Measurements from ENCODE around the gene NAT8L. TPM values are rescaled to one million over a fixed set of nuclear protein-coding genes. Genes with fewer than 3 reads are reported as not detected.
"Not testable (repeated sequence)": the region's sequence is repeated elsewhere in the genome, so short reads cannot be mapped to it uniquely, and the experiment has no call there.

NAT8L gene, protein sequence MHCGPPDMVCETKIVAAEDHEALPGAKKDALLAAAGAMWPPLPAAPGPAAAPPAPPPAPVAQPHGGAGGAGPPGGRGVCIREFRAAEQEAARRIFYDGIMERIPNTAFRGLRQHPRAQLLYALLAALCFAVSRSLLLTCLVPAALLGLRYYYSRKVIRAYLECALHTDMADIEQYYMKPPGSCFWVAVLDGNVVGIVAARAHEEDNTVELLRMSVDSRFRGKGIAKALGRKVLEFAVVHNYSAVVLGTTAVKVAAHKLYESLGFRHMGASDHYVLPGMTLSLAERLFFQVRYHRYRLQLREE
- total RNA-seq (under 1 TPM; 0.23 to 0.24 TPM), polyA plus RNA-seq (ENCODE audit: insufficient read length in 6 of 6) (1 to 10 TPM; 3.4 to 7.3 (median 5.2) TPM)
- long read RNA-seq, donor 1, full-length matches to known transcripts = 3 of 3 reads
- long read RNA-seq, donor 1, partial matches to known transcripts = 0 of 3 reads
- long read RNA-seq, donor 1, other reads (novel, unspliced or antisense) = 0 of 3 reads
- long read RNA-seq, donor 2, full-length matches to known transcripts = 1 of 1 reads
- long read RNA-seq, donor 2, partial matches to known transcripts = 0 of 1 reads
- long read RNA-seq, donor 2, other reads (novel, unspliced or antisense) = 0 of 1 reads
- long read RNA-seq, donor 3, full-length matches to known transcripts = 2 of 2 reads
- long read RNA-seq, donor 3, partial matches to known transcripts = 0 of 2 reads
- long read RNA-seq, donor 3, other reads (novel, unspliced or antisense) = 0 of 2 reads
- long read RNA-seq, donor 4 = 0 reads
- long read RNA-seq, donor 5, full-length matches to known transcripts = 1 of 1 reads
- long read RNA-seq, donor 5, partial matches to known transcripts = 0 of 1 reads
- long read RNA-seq, donor 5, other reads (novel, unspliced or antisense) = 0 of 1 reads
- long read RNA-seq, donor 6 = 0 reads
- long read RNA-seq, donor 7, full-length matches to known transcripts = 2 of 2 reads
- long read RNA-seq, donor 7, partial matches to known transcripts = 0 of 2 reads
- long read RNA-seq, donor 7, other reads (novel, unspliced or antisense) = 0 of 2 reads
- long read RNA-seq, donor 8, full-length matches to known transcripts = 3 of 3 reads
- long read RNA-seq, donor 8, partial matches to known transcripts = 0 of 3 reads
- long read RNA-seq, donor 8, other reads (novel, unspliced or antisense) = 0 of 3 reads
- long read RNA-seq, donor 9 = 0 reads
- long read RNA-seq, donor 10 = 0 reads
- long read RNA-seq, donor 11, full-length matches to known transcripts = 12 of 20 reads
- long read RNA-seq, donor 11, partial matches to known transcripts = 8 of 20 reads
- long read RNA-seq, donor 11, other reads (novel, unspliced or antisense) = 0 of 20 reads
- long read RNA-seq, donor 12, full-length matches to known transcripts = 1 of 1 reads
- long read RNA-seq, donor 12, partial matches to known transcripts = 0 of 1 reads
- long read RNA-seq, donor 12, other reads (novel, unspliced or antisense) = 0 of 1 reads

DNA sequence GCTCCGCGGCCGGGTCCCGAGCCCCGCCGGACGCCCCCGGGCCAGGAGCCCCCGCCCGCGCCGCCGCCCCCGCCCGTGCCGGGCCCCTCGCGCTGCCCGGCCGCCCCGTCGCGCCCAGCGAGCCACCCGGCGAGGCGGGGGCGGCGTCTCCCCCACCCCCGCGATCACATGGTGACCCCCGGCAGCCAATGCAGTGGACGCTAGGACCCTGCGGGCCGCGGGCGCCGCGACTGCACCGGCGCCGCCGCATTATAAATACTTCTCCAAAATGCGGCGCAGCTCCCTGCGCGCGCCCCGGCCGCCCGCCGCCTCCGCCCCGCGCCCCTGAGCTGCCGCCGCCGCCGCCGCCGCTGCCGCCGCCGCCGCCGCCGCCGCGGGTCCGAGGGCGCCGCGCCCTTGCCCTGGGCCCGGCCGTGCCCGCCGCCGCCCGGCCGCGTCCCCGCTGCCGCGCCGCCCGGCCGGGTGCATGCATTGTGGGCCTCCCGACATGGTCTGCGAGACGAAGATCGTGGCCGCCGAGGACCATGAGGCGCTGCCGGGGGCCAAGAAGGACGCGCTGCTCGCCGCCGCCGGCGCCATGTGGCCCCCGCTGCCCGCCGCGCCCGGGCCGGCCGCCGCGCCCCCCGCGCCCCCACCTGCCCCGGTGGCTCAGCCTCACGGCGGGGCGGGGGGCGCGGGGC lies at the start of gene NAT8L:
NAT8L (plus strand) TSS at position 282 of the 680 bp plus-strand sequence; CDS start at position 467, 185 bp downstream.
- peaks cover 3 to 10% of the 10 kb centered on the region in 2 donors for H3K4me1 ChIP-seq
- intact Hi-C loops (cut with DNase I) = no loop called here
- ATAC-seq = peak; percentile 49
- DNase-seq = peak in 2 of 4 donors; percentile 55 to 63
- H3K36me3 ChIP-seq = no peaks in the 10 kb centered on the region
- TF ChIP-seq, protein P1, sequence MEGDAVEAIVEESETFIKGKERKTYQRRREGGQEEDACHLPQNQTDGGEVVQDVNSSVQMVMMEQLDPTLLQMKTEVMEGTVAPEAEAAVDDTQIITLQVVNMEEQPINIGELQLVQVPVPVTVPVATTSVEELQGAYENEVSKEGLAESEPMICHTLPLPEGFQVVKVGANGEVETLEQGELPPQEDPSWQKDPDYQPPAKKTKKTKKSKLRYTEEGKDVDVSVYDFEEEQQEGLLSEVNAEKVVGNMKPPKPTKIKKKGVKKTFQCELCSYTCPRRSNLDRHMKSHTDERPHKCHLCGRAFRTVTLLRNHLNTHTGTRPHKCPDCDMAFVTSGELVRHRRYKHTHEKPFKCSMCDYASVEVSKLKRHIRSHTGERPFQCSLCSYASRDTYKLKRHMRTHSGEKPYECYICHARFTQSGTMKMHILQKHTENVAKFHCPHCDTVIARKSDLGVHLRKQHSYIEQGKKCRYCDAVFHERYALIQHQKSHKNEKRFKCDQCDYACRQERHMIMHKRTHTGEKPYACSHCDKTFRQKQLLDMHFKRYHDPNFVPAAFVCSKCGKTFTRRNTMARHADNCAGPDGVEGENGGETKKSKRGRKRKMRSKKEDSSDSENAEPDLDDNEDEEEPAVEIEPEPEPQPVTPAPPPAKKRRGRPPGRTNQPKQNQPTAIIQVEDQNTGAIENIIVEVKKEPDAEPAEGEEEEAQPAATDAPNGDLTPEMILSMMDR (IDR thresholded peaks at IDR 0.05) = no peak
- peak within 1 kb of the TSS in 1 of 2 donors; percentile 21 for H3K4me3 ChIP-seq
- no peak within 1 kb of the TSS for H3K27ac ChIP-seq
- peaks cover 37 to 90% of the 10 kb centered on the region in 2 donors for H3K27me3 ChIP-seq
- H3K9me3 ChIP-seq = no peaks in the 10 kb centered on the region

DNA sequence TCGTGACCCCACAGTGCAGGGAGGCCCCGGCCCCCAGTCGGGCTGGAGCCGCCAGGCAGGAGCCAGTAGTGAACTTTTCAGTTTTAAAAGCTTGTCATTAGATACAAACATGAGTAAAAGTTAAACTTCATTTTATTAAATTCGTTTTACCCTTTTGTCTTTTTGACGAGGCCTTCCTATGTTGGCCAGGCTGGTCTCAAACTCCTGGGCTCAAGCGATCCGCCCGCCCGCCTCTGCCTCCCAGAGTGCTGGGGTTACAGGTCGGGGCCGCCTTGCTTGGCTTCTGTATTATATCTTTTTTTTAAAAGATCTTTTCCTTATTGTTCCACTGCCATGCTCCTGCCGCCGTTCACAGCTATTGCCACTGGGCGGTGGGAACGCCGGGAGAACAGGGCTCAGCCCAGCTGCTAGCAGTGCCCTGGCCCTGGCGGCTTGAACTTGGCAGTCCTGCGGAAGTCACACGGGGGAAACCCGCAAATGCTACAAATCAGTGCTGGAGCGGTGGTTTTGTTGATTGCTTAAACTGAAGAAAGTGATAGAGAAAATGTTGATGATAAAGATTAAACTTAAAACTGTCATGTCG lies 49.4 kb upstream of the NAT8L start:
- Histone ChIP-seq H3K27me3 (no peaks in the 10 kb centered on the region), H3K9me3 (no peaks in the 10 kb centered on the region), H3K4me1 (peaks cover 0 to 35% of the 10 kb centered on the region in 2 donors), H3K4me3 (peak overlapping the region; percentile 90 to 98), H3K27ac (peak overlapping the region; percentile 93 to 99), H3K36me3 (peaks cover 0 to 11% of the 10 kb centered on the region in 2 donors)
- TF ChIP-seq, protein P1 (IDR thresholded peaks at IDR 0.05) = no peak
- peak; percentile 59 for ATAC-seq
- intact Hi-C loops (cut with DNase I) = no loop called here
- peak in 3 of 4 donors; percentile 53 to 88 (median 70) for DNase-seq

DNA sequence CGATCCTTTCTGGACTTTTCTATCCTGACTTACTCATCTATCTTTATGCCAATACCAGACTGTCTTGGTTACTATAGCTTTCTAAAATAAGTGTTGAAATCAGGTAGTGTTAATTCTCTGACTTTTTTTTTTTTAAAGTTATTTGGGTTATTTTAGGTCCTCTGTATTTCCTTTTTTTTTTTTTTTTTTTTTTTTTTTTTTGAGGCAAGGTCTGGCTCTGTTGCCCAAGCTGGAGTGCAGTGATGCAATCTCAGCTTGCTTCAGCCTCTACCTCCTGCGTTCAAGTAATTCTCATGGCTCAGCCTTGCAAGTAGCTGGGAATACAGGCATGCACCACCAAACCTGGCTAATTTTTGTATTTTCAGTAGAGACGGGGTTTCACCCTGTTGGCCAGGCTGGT lies 47.5 kb upstream of the NAT8L start:
- intact Hi-C loops (cut with DNase I) = no loop called here

DNA sequence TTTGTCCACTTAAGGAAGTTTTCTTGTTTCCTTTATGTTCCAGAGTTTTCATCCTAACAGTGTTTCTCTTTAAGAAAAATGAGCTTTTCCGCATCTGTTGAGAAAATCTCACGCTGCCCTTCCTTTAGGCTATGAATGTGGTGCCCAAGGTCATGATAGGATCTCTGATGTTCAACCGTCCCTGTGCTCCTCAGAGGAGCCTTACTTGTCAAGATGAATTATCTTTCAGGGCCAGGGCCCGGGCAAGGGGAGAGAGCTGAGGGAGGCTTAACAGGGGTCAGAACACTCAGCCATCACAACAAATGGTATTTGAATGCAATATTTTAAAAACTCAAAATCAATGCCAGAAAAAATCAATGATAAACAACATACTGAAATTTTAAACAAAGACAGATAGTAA lies 44.1 kb upstream of the NAT8L start:
- Histone ChIP-seq H3K36me3 (no peaks in the 10 kb centered on the region), H3K4me1 (peaks cover 0 to 9% of the 10 kb centered on the region in 2 donors), H3K9me3 (no peaks in the 10 kb centered on the region), H3K4me3 (no peak overlapping the region), H3K27me3 (peaks cover 0 to 24% of the 10 kb centered on the region in 2 donors), H3K27ac (no peak overlapping the region)
- DNase-seq (no peak), ATAC-seq (no peak)
- intact Hi-C loops (cut with DNase I) = no loop called here
- TF ChIP-seq, protein P1 (IDR thresholded peaks at IDR 0.05) = no peak

More for the DNA sequence above, 47.5 kb upstream of the NAT8L start:
- H3K4me3 ChIP-seq = no peak overlapping the region
- TF ChIP-seq, protein P1 (IDR thresholded peaks at IDR 0.05) = no peak
- no peak overlapping the region for H3K27ac ChIP-seq
- no peaks in the 10 kb centered on the region for H3K9me3 ChIP-seq
- DNase-seq = peak in 1 of 4 donors; percentile 13
- H3K36me3 ChIP-seq = no peaks in the 10 kb centered on the region
- no peak for ATAC-seq
- peaks cover 0 to 29% of the 10 kb centered on the region in 2 donors for H3K4me1 ChIP-seq
- H3K27me3 ChIP-seq = no peaks in the 10 kb centered on the region

DNA sequence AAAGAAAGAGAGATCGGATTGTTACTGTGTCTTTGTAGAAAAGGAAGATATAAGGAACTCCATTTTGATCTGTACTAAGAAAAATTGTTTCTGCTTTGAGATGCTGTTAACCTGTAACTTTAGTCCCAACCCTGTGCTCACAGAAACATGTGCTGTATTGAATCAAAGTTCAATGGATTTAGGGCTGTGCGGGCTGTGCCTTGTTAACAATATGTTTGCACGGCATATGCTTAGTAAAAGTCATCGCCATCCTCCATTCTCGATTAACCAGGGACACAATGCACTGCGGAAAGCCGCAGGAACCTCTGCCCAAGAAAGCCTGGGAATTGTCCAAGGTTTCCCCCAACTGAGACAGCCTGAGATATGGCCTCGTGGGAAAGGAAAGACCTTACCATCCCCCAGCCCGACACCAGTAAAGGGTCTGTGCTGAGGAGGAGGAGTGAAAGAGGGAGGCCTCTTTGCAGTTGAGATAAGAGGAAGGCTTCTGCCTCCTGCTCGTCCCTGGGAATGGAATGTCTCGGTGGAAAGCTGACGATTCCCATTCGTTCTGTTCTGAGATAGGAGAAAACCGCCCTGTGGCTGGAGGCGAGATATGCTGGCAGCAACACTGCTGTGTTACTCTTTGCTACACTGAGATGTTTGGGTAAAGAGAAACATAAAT lies 37.6 kb upstream of the NAT8L start:
- ATAC-seq; H3K27ac ChIP-seq; H3K4me3 ChIP-seq; H3K9me3 ChIP-seq; intact Hi-C loops (cut with DNase I); H3K4me1 ChIP-seq; H3K36me3 ChIP-seq; DNase-seq: not testable (repeated sequence)
- H3K27me3 ChIP-seq = peaks cover 9 to 67% of the 10 kb centered on the region in 2 donors

All from left lung (tissue), 14 donors.